Measurements from ENCODE around the gene TMEM72.

The TMEM72 gene

GRCh38 chr10:44888886-44889285 is 22.3 kb upstream of the TMEM72 start:
- H3K4me1 ChIP-seq (ENCODE audit: control insufficient read depth in 1 of 2, insufficient read depth in 2 of 2, low read length in 2 of 2), result peaks cover 11 to 27% of the 10 kb centered on the region in 2 donors
- H3K36me3 ChIP-seq (ENCODE audit: control insufficient read depth in 1 of 2, insufficient read depth in 2 of 2, low read length in 2 of 2), result no peaks in the 10 kb centered on the region
- H3K4me3 ChIP-seq (ENCODE audit: low read depth in 1 of 2, low read length in 2 of 2), result no peak overlapping the region
- H3K27me3 ChIP-seq (ENCODE audit: control insufficient read depth in 1 of 2, insufficient read depth in 2 of 2, low read length in 2 of 2), result no peaks in the 10 kb centered on the region
- no peak overlapping the region for H3K27ac ChIP-seq (ENCODE audit: low read depth, low read length)
- H3K9me3 ChIP-seq (ENCODE audit: control insufficient read depth in 1 of 2, low read length in 2 of 2), result no peaks in the 10 kb centered on the region
- H3K9ac ChIP-seq (ENCODE audit: low read depth in 1 of 2, low read length in 2 of 2), result no peak overlapping the region

- no peak overlapping the region for H3K27ac ChIP-seq (ENCODE audit: low read depth, low read length)
- no peak overlapping the region for H3K4me3 ChIP-seq (ENCODE audit: low read depth in 1 of 2, low read length in 2 of 2)
- peaks cover 11 to 27% of the 10 kb centered on the region in 2 donors for H3K4me1 ChIP-seq (ENCODE audit: control insufficient read depth in 1 of 2, insufficient read depth in 2 of 2, low read length in 2 of 2)
- H3K36me3 ChIP-seq (ENCODE audit: control insufficient read depth in 1 of 2, insufficient read depth in 2 of 2, low read length in 2 of 2), result no peaks in the 10 kb centered on the region
- no peak overlapping the region for H3K9ac ChIP-seq (ENCODE audit: low read depth in 1 of 2, low read length in 2 of 2)
- no peaks in the 10 kb centered on the region for H3K9me3 ChIP-seq (ENCODE audit: control insufficient read depth in 1 of 2, low read length in 2 of 2)
- H3K27me3 ChIP-seq (ENCODE audit: control insufficient read depth in 1 of 2, insufficient read depth in 2 of 2, low read length in 2 of 2), result no peaks in the 10 kb centered on the region
These were observed 21.3 kb upstream of the TMEM72 start for GRCh38 chr10:44889834-44890233.

GRCh38 chr10:44890696-44891563 is 20.2 kb upstream of the TMEM72 start:
- H3K9me3 ChIP-seq (ENCODE audit: control insufficient read depth in 1 of 2, low read length in 2 of 2), result no peaks in the 10 kb centered on the region
- peak overlapping the region in 1 of 2 donors; percentile 9 for H3K4me3 ChIP-seq (ENCODE audit: low read depth in 1 of 2, low read length in 2 of 2)
- peaks cover 11 to 27% of the 10 kb centered on the region in 2 donors for H3K4me1 ChIP-seq (ENCODE audit: control insufficient read depth in 1 of 2, insufficient read depth in 2 of 2, low read length in 2 of 2)
- H3K27ac ChIP-seq (ENCODE audit: low read depth, low read length), result no peak overlapping the region
- H3K9ac ChIP-seq (ENCODE audit: low read depth in 1 of 2, low read length in 2 of 2), result no peak overlapping the region
- no peaks in the 10 kb centered on the region for H3K36me3 ChIP-seq (ENCODE audit: control insufficient read depth in 1 of 2, insufficient read depth in 2 of 2, low read length in 2 of 2)
- no peaks in the 10 kb centered on the region for H3K27me3 ChIP-seq (ENCODE audit: control insufficient read depth in 1 of 2, insufficient read depth in 2 of 2, low read length in 2 of 2)

- Histone ChIP-seq H3K4me3 (ENCODE audit: low read depth in 1 of 2, low read length in 2 of 2) (no peak overlapping the region), H3K9me3 (ENCODE audit: control insufficient read depth in 1 of 2, low read length in 2 of 2) (no peaks in the 10 kb centered on the region), H3K27ac (ENCODE audit: low read depth, low read length) (no peak overlapping the region), H3K9ac (ENCODE audit: low read depth in 1 of 2, low read length in 2 of 2) (no peak overlapping the region), H3K36me3 (ENCODE audit: control insufficient read depth in 1 of 2, insufficient read depth in 2 of 2, low read length in 2 of 2) (no peaks in the 10 kb centered on the region), H3K4me1 (ENCODE audit: control insufficient read depth in 1 of 2, insufficient read depth in 2 of 2, low read length in 2 of 2) (peaks cover 11 to 27% of the 10 kb centered on the region in 2 donors), H3K27me3 (ENCODE audit: control insufficient read depth in 1 of 2, insufficient read depth in 2 of 2, low read length in 2 of 2) (no peaks in the 10 kb centered on the region)
These were observed 19.4 kb upstream of the TMEM72 start for GRCh38 chr10:44891721-44892120.

- Histone ChIP-seq H3K4me3 (ENCODE audit: low read depth in 1 of 2, low read length in 2 of 2) (no peak overlapping the region), H3K4me1 (ENCODE audit: control insufficient read depth in 1 of 2, insufficient read depth in 2 of 2, low read length in 2 of 2) (peaks cover 11 to 25% of the 10 kb centered on the region in 2 donors), H3K27ac (ENCODE audit: low read depth, low read length) (no peak overlapping the region), H3K9me3 (ENCODE audit: control insufficient read depth in 1 of 2, low read length in 2 of 2) (no peaks in the 10 kb centered on the region), H3K9ac (ENCODE audit: low read depth in 1 of 2, low read length in 2 of 2) (no peak overlapping the region), H3K36me3 (ENCODE audit: control insufficient read depth in 1 of 2, insufficient read depth in 2 of 2, low read length in 2 of 2) (no peaks in the 10 kb centered on the region), H3K27me3 (ENCODE audit: control insufficient read depth in 1 of 2, insufficient read depth in 2 of 2, low read length in 2 of 2) (no peaks in the 10 kb centered on the region)
These were observed 17.3 kb upstream of the TMEM72 start for GRCh38 chr10:44893604-44894468.

GRCh38 chr10:44894691-44895090 is 16.4 kb upstream of the TMEM72 start:
- H3K9me3 ChIP-seq (ENCODE audit: control insufficient read depth in 1 of 2, low read length in 2 of 2), result no peaks in the 10 kb centered on the region
- H3K9ac ChIP-seq (ENCODE audit: low read depth in 1 of 2, low read length in 2 of 2), result no peak overlapping the region
- no peak overlapping the region for H3K27ac ChIP-seq (ENCODE audit: low read depth, low read length)
- H3K27me3 ChIP-seq (ENCODE audit: control insufficient read depth in 1 of 2, insufficient read depth in 2 of 2, low read length in 2 of 2), result no peaks in the 10 kb centered on the region
- H3K4me1 ChIP-seq (ENCODE audit: control insufficient read depth in 1 of 2, insufficient read depth in 2 of 2, low read length in 2 of 2), result peaks cover 11 to 17% of the 10 kb centered on the region in 2 donors
- no peak overlapping the region for H3K4me3 ChIP-seq (ENCODE audit: low read depth in 1 of 2, low read length in 2 of 2)
- H3K36me3 ChIP-seq (ENCODE audit: control insufficient read depth in 1 of 2, insufficient read depth in 2 of 2, low read length in 2 of 2), result no peaks in the 10 kb centered on the region

GRCh38 chr10:44895280-44895679 is 15.9 kb upstream of the TMEM72 start:
- no peaks in the 10 kb centered on the region for H3K36me3 ChIP-seq (ENCODE audit: control insufficient read depth in 1 of 2, insufficient read depth in 2 of 2, low read length in 2 of 2)
- H3K27ac ChIP-seq (ENCODE audit: low read depth, low read length), result no peak overlapping the region
- no peak overlapping the region for H3K4me3 ChIP-seq (ENCODE audit: low read depth in 1 of 2, low read length in 2 of 2)
- peaks cover 11 to 12% of the 10 kb centered on the region in 2 donors for H3K4me1 ChIP-seq (ENCODE audit: control insufficient read depth in 1 of 2, insufficient read depth in 2 of 2, low read length in 2 of 2)
- no peaks in the 10 kb centered on the region for H3K27me3 ChIP-seq (ENCODE audit: control insufficient read depth in 1 of 2, insufficient read depth in 2 of 2, low read length in 2 of 2)
- no peaks in the 10 kb centered on the region for H3K9me3 ChIP-seq (ENCODE audit: control insufficient read depth in 1 of 2, low read length in 2 of 2)
- H3K9ac ChIP-seq (ENCODE audit: low read depth in 1 of 2, low read length in 2 of 2), result no peak overlapping the region

GRCh38 chr10:44897049-44897448 is 14.1 kb upstream of the TMEM72 start:
- no peaks in the 10 kb centered on the region for H3K27me3 ChIP-seq (ENCODE audit: control insufficient read depth in 1 of 2, insufficient read depth in 2 of 2, low read length in 2 of 2)
- H3K4me1 ChIP-seq (ENCODE audit: control insufficient read depth in 1 of 2, insufficient read depth in 2 of 2, low read length in 2 of 2), result no peaks in the 10 kb centered on the region
- no peak overlapping the region for H3K27ac ChIP-seq (ENCODE audit: low read depth, low read length)
- H3K9me3 ChIP-seq (ENCODE audit: control insufficient read depth in 1 of 2, low read length in 2 of 2), result no peaks in the 10 kb centered on the region
- no peak overlapping the region for H3K4me3 ChIP-seq (ENCODE audit: low read depth in 1 of 2, low read length in 2 of 2)
- H3K36me3 ChIP-seq (ENCODE audit: control insufficient read depth in 1 of 2, insufficient read depth in 2 of 2, low read length in 2 of 2), result no peaks in the 10 kb centered on the region
- H3K9ac ChIP-seq (ENCODE audit: low read depth in 1 of 2, low read length in 2 of 2), result no peak overlapping the region

GRCh38 chr10:44898665-44899064 is 12.5 kb upstream of the TMEM72 start:
- no peak overlapping the region for H3K4me3 ChIP-seq (ENCODE audit: low read depth in 1 of 2, low read length in 2 of 2)
- no peak overlapping the region for H3K27ac ChIP-seq (ENCODE audit: low read depth, low read length)
- no peak overlapping the region for H3K9ac ChIP-seq (ENCODE audit: low read depth in 1 of 2, low read length in 2 of 2)
- H3K36me3 ChIP-seq (ENCODE audit: control insufficient read depth in 1 of 2, insufficient read depth in 2 of 2, low read length in 2 of 2), result no peaks in the 10 kb centered on the region
- H3K9me3 ChIP-seq (ENCODE audit: control insufficient read depth in 1 of 2, low read length in 2 of 2), result no peaks in the 10 kb centered on the region
- no peaks in the 10 kb centered on the region for H3K4me1 ChIP-seq (ENCODE audit: control insufficient read depth in 1 of 2, insufficient read depth in 2 of 2, low read length in 2 of 2)
- H3K27me3 ChIP-seq (ENCODE audit: control insufficient read depth in 1 of 2, insufficient read depth in 2 of 2, low read length in 2 of 2), result no peaks in the 10 kb centered on the region

- Histone ChIP-seq H3K27ac (ENCODE audit: low read depth, low read length) (no peak overlapping the region), H3K4me1 (ENCODE audit: control insufficient read depth in 1 of 2, insufficient read depth in 2 of 2, low read length in 2 of 2) (no peaks in the 10 kb centered on the region), H3K9me3 (ENCODE audit: control insufficient read depth in 1 of 2, low read length in 2 of 2) (no peaks in the 10 kb centered on the region), H3K9ac (ENCODE audit: low read depth in 1 of 2, low read length in 2 of 2) (no peak overlapping the region), H3K27me3 (ENCODE audit: control insufficient read depth in 1 of 2, insufficient read depth in 2 of 2, low read length in 2 of 2) (no peaks in the 10 kb centered on the region), H3K36me3 (ENCODE audit: control insufficient read depth in 1 of 2, insufficient read depth in 2 of 2, low read length in 2 of 2) (no peaks in the 10 kb centered on the region), H3K4me3 (ENCODE audit: low read depth in 1 of 2, low read length in 2 of 2) (no peak overlapping the region)
These were observed 11.6 kb upstream of the TMEM72 start for GRCh38 chr10:44899450-44900080.
